PC-3 (cell line): ENCODE measurements around the gene ZNF407. TPM values are rescaled to one million over a fixed set of nuclear protein-coding genes. Genes with fewer than 3 reads are reported as not detected.
A peak's percentile ranks its signal among the peaks of the same experiment; 100 is the strongest.

Experiments
- ATAC-seq: fragments of 200-7000 bp; cut with Tn5 transposase; 2 replicates; pipeline ENCODE4 v1.9.1; 2020; ENCODE audit warnings: mild to moderate bottlenecking, moderate library complexity
- BruUV-seq: library from RNA; stranded (reverse); fragments of 400-500 nt; replicated peaks from 2 replicates; lab custom pipeline; 2021; lab: Mats Ljungman, UMichigan
- CTCF ChIA-PET: fragments of 300-600 bp; sonication (Branson Sonifier 250); formaldehyde crosslinking; loops from one replicate; lab custom pipeline; 2022; ENCODE audit warnings: antibody characterized with exemption; lab: Charles Lee
- POLR2A ChIA-PET: fragments of 300-600 bp; sonication (Branson Sonifier 250); formaldehyde crosslinking; loops from one replicate; lab custom pipeline; 2022; ENCODE audit warnings: antibody characterized with exemption; ENCODE audit not compliant: unreplicated experiment; lab: Charles Lee
- DNase-seq: peaks from one replicate; pipeline ENCODE4 v3.0.0-alpha.2; 2015
- H2AFZ ChIP-seq: fragments of 300-600 bp; sonication (generic); 2 replicates; pipeline ENCODE4 v1.6.0; 2016; ENCODE audit warnings: antibody characterized with exemption, low read length
- H3F3A ChIP-seq: fragments of 300-600 bp; sonication (generic); one replicate; pipeline ENCODE4 v1.6.0; 2017; ENCODE audit warnings: antibody characterized with exemption, low read length, control low read depth, mild to moderate bottlenecking; ENCODE audit not compliant: unreplicated experiment
- H3K27ac ChIP-seq: fragments of 300-600 bp; sonication (generic); 2 replicates; pipeline ENCODE4 v1.5.1; 2016; ENCODE audit warnings: mild to moderate bottlenecking, low read length
- H3K27me3 ChIP-seq: fragments of 300-600 bp; sonication (generic); 2 replicates; pipeline ENCODE4 v1.6.1; 2016; ENCODE audit warnings: low read length, mixed read lengths
- H3K36me3 ChIP-seq: fragments of 300-600 bp; sonication (generic); 2 replicates; pipeline ENCODE4 v1.6.1; 2016; ENCODE audit warnings: low read depth, mixed run types, low read length, mixed read lengths
- H3K4me1 ChIP-seq: fragments of 300-600 bp; sonication (generic); 2 replicates; pipeline ENCODE4 v1.5.1; 2016; ENCODE audit warnings: low read length; ENCODE audit not compliant: insufficient read depth
- H3K4me2 ChIP-seq: fragments of 300-600 bp; sonication (generic); 2 replicates; pipeline ENCODE4 v1.6.0; 2016; ENCODE audit warnings: low read length
- H3K4me3 ChIP-seq: fragments of 300-600 bp; sonication (generic); 2 replicates; pipeline ENCODE4 v1.5.1; 2016; ENCODE audit warnings: mild to moderate bottlenecking, low read length, mixed read lengths
- H3K79me2 ChIP-seq: fragments of 300-600 bp; sonication (generic); 2 replicates; pipeline ENCODE4 v1.6.1; 2017; ENCODE audit warnings: low read length, mixed read lengths
- H3K9ac ChIP-seq: fragments of 300-600 bp; sonication (generic); 2 replicates; pipeline ENCODE4 v1.6.0; 2016; ENCODE audit warnings: mild to moderate bottlenecking, low read length
- H3K9me2 ChIP-seq: fragments of 300-600 bp; sonication (generic); replicated peaks from 2 replicates; pipeline ENCODE4 v1.6.1; 2016; ENCODE audit warnings: mixed run types, low read length, mixed read lengths
- H3K9me3 ChIP-seq: fragments of 300-600 bp; sonication (generic); 2 replicates; pipeline ENCODE4 v1.6.1; 2016; ENCODE audit warnings: low read length, mixed read lengths
- H4K20me1 ChIP-seq: fragments of 300-600 bp; sonication (generic); 2 replicates; pipeline ENCODE4 v1.6.1; 2016; ENCODE audit warnings: low read length, mixed read lengths
- CTCF ChIP-seq: fragments of 300-600 bp; sonication (generic); conservative IDR thresholded peaks from 2 replicates; pipeline ENCODE4 v1.5.1; 2017; ENCODE audit warnings: antibody characterized with exemption, low read depth, mild to moderate bottlenecking, low read length
- EZH2 ChIP-seq: fragments of 300-600 bp; sonication (generic); IDR thresholded peaks from one replicate; pipeline ENCODE4 v1.6.1; 2017; ENCODE audit warnings: antibody characterized with exemption, mild to moderate bottlenecking, low read length; ENCODE audit not compliant: unreplicated experiment
- EZH2phosphoT487 ChIP-seq: fragments of 300-600 bp; sonication (generic); IDR thresholded peaks from 2 replicates; pipeline ENCODE4 v1.6.1; 2018; ENCODE audit warnings: mild to moderate bottlenecking, antibody characterized with exemption, low read length, borderline replicate concordance
- intact Hi-C: fragments of 100-400 bp; cut with micrococcal nuclease; formaldehyde crosslinking; loops from 2 replicates; pipeline ENCODE4 v1.9.0; 2023
- total RNA-seq: library from RNA; depleted of rRNA; stranded (reverse); fragments of >200 nt; gene quantifications from 2 replicates; pipeline ENCODE4 v1.2.3, GENCODE V29; 2014

Gene ZNF407
- total RNA-seq, 1 experiment from 2014 or later, result 9.3 TPM

- ATAC-seq (no peak), DNase-seq (no peak)
- Histone ChIP-seq H3K4me2 (no peak overlapping the region), H3K9ac (no peak overlapping the region), H3K27me3 (no peaks in the 10 kb centered on the region), H2AFZ (no peak overlapping the region), H3K9me2 (no peaks in the 10 kb centered on the region), H3K4me3 (no peak overlapping the region), H3K36me3 (no peaks in the 10 kb centered on the region), H4K20me1 (no peaks in the 10 kb centered on the region), H3K79me2 (no peaks in the 10 kb centered on the region), H3K27ac (no peak overlapping the region), H3K9me3 (no peaks in the 10 kb centered on the region), H3K4me1 (no peaks in the 10 kb centered on the region), H3F3A (no peaks in the 10 kb centered on the region)
- no TSS peak for BruUV-seq
- TF ChIP-seq CTCF (no peak), EZH2 (no peak), EZH2phosphoT487 (no peak)
- intact Hi-C loops, result no loop called here
- ChIA-PET POLR2A (no interaction called here), CTCF (no interaction called here)
Observed at GRCh38 chr18:74959216-74959615, 361.5 kb downstream of the ZNF407 start.

GRCh38 chr18:74961596-74961995 is 363.9 kb downstream of the ZNF407 start:
- DNase-seq, result no peak
- TF ChIP-seq EZH2phosphoT487 (no peak), EZH2 (no peak), CTCF (no peak)
- ChIA-PET POLR2A (no interaction called here), CTCF (interaction anchor here (0.7 kb wide), 1 partner anchor 20 kb away, joined by 13 read pairs; no protein-coding TSS in a partner anchor)
- Histone ChIP-seq H3K79me2 (no peaks in the 10 kb centered on the region), H3F3A (no peaks in the 10 kb centered on the region), H3K9me2 (no peaks in the 10 kb centered on the region), H4K20me1 (no peaks in the 10 kb centered on the region), H2AFZ (no peak overlapping the region), H3K4me2 (no peak overlapping the region), H3K27ac (no peak overlapping the region), H3K9me3 (no peaks in the 10 kb centered on the region), H3K36me3 (no peaks in the 10 kb centered on the region), H3K9ac (no peak overlapping the region), H3K4me1 (no peaks in the 10 kb centered on the region), H3K27me3 (no peaks in the 10 kb centered on the region), H3K4me3 (no peak overlapping the region)
- no peak for ATAC-seq
- intact Hi-C loops, result no loop called here
- BruUV-seq, result no TSS peak

GRCh38 chr18:74963820-74964446 is 366.3 kb downstream of the ZNF407 start:
- no peak overlapping the region for H3K4me3 ChIP-seq
- DNase-seq, result peak; percentile 63
- no peaks in the 10 kb centered on the region for H3K79me2 ChIP-seq
- no peaks in the 10 kb centered on the region for H3F3A ChIP-seq
- H3K4me2 ChIP-seq, result no peak overlapping the region
- POLR2A ChIA-PET, result no interaction called here
- no peaks in the 10 kb centered on the region for H3K27me3 ChIP-seq
- no peaks in the 10 kb centered on the region for H3K9me3 ChIP-seq
- no peaks in the 10 kb centered on the region for H4K20me1 ChIP-seq
- H3K4me1 ChIP-seq, result no peaks in the 10 kb centered on the region
- no peaks in the 10 kb centered on the region for H3K9me2 ChIP-seq
- no peak overlapping the region for H3K27ac ChIP-seq
- CTCF ChIA-PET, result interaction anchor here (0.7 to 1.8 kb wide), 2 partner anchors 67 to 78 kb away, joined by 4 to 21 read pairs; no protein-coding TSS in a partner anchor
- H3K36me3 ChIP-seq, result no peaks in the 10 kb centered on the region
- ATAC-seq, result peak; percentile 97
- no peak overlapping the region for H3K9ac ChIP-seq
- BruUV-seq, result no TSS peak
- no peak overlapping the region for H2AFZ ChIP-seq
- intact Hi-C loops, result loop anchor here (1.0 kb wide), 2 partner anchors 68 to 312 kb away; no protein-coding TSS in a partner anchor
- TF ChIP-seq EZH2 (no peak), EZH2phosphoT487 (no peak), CTCF (peak; percentile 77)
